ENCODE results near the gene SH3BP5L. TPM values are rescaled to one million over a fixed set of nuclear protein-coding genes. Genes with fewer than 3 reads are reported as not detected.

The SH3BP5L gene
- total and polyA plus RNA-seq, 2 of the 13 experiments (the other 11 are each of a cell fraction or from before 2014, with no cell fraction given), result 10.3 to 14.9 TPM

DNA sequence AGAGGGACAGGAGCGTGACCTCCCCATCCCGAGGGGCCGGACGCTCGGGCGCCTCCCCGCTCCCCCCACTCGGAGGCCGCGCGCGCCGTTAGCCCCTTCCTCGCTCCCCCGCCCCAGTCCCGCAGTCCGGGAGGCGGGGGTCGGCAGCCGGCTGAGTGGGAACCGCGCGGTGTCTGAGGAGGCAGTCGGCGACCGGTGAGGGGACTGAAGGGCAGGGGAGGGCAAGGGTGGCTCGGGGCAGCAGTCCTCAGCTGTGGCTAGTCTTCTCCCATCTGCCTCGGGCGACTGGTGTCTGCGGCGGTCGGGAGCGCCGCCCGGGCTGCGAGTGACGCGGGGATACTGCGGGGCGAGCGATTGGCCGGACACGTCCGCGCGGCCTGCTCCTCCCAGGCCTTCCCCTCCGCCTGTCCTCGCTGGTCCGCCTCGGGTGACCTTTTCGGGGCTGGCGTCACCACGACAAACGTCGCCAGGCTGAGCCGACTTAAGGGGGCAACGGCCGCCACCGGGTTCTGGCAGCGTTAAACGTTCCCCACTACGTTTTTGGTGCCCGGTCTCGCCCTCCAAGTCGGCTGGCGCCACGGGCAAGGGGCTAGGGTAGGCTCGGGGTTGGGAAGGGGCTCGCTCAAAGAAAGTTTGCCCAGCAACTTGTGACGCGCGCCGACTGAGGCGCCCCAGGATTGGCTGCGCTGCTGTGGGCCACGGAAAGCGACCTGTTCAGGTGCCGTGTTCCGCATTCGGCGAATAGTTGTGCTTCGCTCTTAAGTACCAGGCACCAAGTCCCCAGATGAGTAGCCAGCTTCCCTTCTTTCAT is 12.8 kb upstream of the SH3BP5L start (continued):
- TF ChIP-seq SMAD3 (CRISPR knock-in tag; IDR thresholded peaks at IDR 0.05) (no peak), GABPA (IDR thresholded peaks at IDR 0.05; ENCODE audit: low read depth, low read length) (no peak), GABPA (CRISPR knock-in tag; IDR thresholded peaks at IDR 0.05; ENCODE audit: low read depth) (peak; percentile 56), REST (IDR thresholded peaks at IDR 0.05; ENCODE audit: borderline replicate concordance in 1 of 2, low read depth in 1 of 2, low read length in 2 of 2) (no peak; a peak in 1 of 4 replicates), CHCHD3 (CRISPR knock-in tag; IDR thresholded peaks at IDR 0.05) (no peak), ZNF704 (CRISPR knock-in tag; IDR thresholded peaks at IDR 0.05; ENCODE audit: borderline replicate concordance) (peak; percentile 55; the same call in 1 of the 2 replicates), HNRNPK (IDR thresholded peaks at IDR 0.05; ENCODE audit: low read depth, low read length, poor library complexity, severe bottlenecking) (peak; percentile 80), ZNF576 (CRISPR knock-in tag; IDR thresholded peaks at IDR 0.05) (peak; percentile 68; the same call in 1 of the 2 replicates), ZNF800 (CRISPR knock-in tag; IDR thresholded peaks at IDR 0.05) (no peak), CSRNP1 (CRISPR knock-in tag; IDR thresholded peaks at IDR 0.05) (peak; percentile 48; the same call in 1 of the 2 replicates), REL (CRISPR knock-in tag; conservative IDR thresholded peaks at IDR 0.05) (no peak), SATB2 (CRISPR knock-in tag; IDR thresholded peaks at IDR 0.05) (no peak), ZNF251 (CRISPR knock-in tag; IDR thresholded peaks at IDR 0.05) (no peak), SAFB2 (CRISPR knock-in tag; IDR thresholded peaks at IDR 0.05; ENCODE audit: borderline replicate concordance, low read depth) (peak; percentile 15; the same call in 1 of the 2 replicates), PITX1 (CRISPR knock-in tag; IDR thresholded peaks at IDR 0.05) (peak; percentile 42), BRD4 (CRISPR knock-in tag; IDR thresholded peaks at IDR 0.05) (no peak), HNF4G (IDR thresholded peaks at IDR 0.05; ENCODE audit: borderline replicate concordance, low read depth, low read length) (no peak), HNF4G (CRISPR knock-in tag; IDR thresholded peaks at IDR 0.05; ENCODE audit: borderline replicate concordance, low read depth) (peak; percentile 71; the same call in 1 of the 2 replicates), ZNF230 (CRISPR knock-in tag; IDR thresholded peaks at IDR 0.05) (peak; percentile 83; the same call in 1 of the 2 replicates)
